ENCODE data around the gene ARHGAP10. TPM values are rescaled to one million over a fixed set of nuclear protein-coding genes. Genes with fewer than 3 reads are reported as not detected.

Gene ARHGAP10
- total and polyA plus RNA-seq, 2 donors (not counting 1 experiment from before 2014, with no cell fraction given): 0.10 to 0.34 TPM

- no peaks in the 10 kb centered on the region for H3K9me3 Mint-ChIP-seq (ENCODE audit: insufficient read depth)
- no peak overlapping the region for H3K4me3 ChIP-seq (ENCODE audit: control extremely low read depth in 1 of 5, extremely low read depth in 1 of 5, insufficient read depth in 1 of 5, low read depth in 2 of 5, low read length in 4 of 5)
- DNase-seq (no peak), ATAC-seq (ENCODE audit: low read depth) (no peak)
- no peak overlapping the region for H3K27ac ChIP-seq (ENCODE audit: low read length in 2 of 2)
- ChIA-PET CTCF (no interaction called here), POLR2A (no interaction called here)
- no peaks in the 10 kb centered on the region for H3K36me3 ChIP-seq (replicated peaks in 1 of 2; ENCODE audit: control extremely low read depth in 1 of 2, control insufficient read depth in 1 of 2, extremely low read depth in 1 of 2, insufficient read depth in 2 of 2, low read length in 1 of 2)
- no peak overlapping the region for H3K9ac ChIP-seq (ENCODE audit: low read length)
- 98% methylated on average over 5 of the region's 11 CpGs for WGBS (ENCODE audit: insufficient coverage)
- no peak overlapping the region for H3K4me3 Mint-ChIP-seq
- no peaks in the 10 kb centered on the region for H3K4me1 ChIP-seq (ENCODE audit: control insufficient read depth in 2 of 2, insufficient read depth in 2 of 2, low read length in 2 of 2)
- H3K4me1 Mint-ChIP-seq: no peaks in the 10 kb centered on the region
- H3K4me2 ChIP-seq (replicated peaks; ENCODE audit: low read depth, low read length, poor library complexity, severe bottlenecking): no peak overlapping the region
- H3K9me3 ChIP-seq (ENCODE audit: control extremely low read depth in 1 of 3, control insufficient read depth in 2 of 3, insufficient read depth in 1 of 3, low read length in 2 of 3): peaks cover 0 to 13% (median 0%) of the 10 kb centered on the region in 3 donors
- intact Hi-C loops (cut with micrococcal nuclease): no loop called here
- H3K27me3 Mint-ChIP-seq: no peaks in the 10 kb centered on the region
- no peaks in the 10 kb centered on the region for H3K27me3 ChIP-seq (replicated peaks in 1 of 4; ENCODE audit: control extremely low read depth in 1 of 4, control insufficient read depth in 3 of 4, insufficient read depth in 4 of 4, low read length in 3 of 4)
- TF ChIP-seq EZH2 (IDR thresholded peaks at IDR 0.05; ENCODE audit: borderline replicate concordance, insufficient read depth, low read depth, low read length, poor library complexity, severe bottlenecking) (no peak), CTCF (IDR thresholded peaks at IDR 0.05) (no peak)
- no peak overlapping the region for H3K27ac Mint-ChIP-seq
- H3K79me2 ChIP-seq (ENCODE audit: control insufficient read depth, insufficient read depth, low read length): no peaks in the 10 kb centered on the region
- H4K20me1 ChIP-seq (ENCODE audit: control insufficient read depth, insufficient read depth, low read length, poor library complexity, severe bottlenecking): no peaks in the 10 kb centered on the region
- H2AFZ ChIP-seq (ENCODE audit: insufficient read depth, low read depth, low read length, poor library complexity, severe bottlenecking): no peak overlapping the region
Measured at GRCh38 chr4:148092316-148093014, 360.6 kb downstream of the ARHGAP10 start.

GRCh38 chr4:148093065-148093464, 361.2 kb downstream of the ARHGAP10 start:
- ATAC-seq (ENCODE audit: low read depth) (no peak), DNase-seq (no peak)
- Mint-ChIP-seq H3K4me3 (no peak overlapping the region), H3K27ac (no peak overlapping the region), H3K27me3 (no peaks in the 10 kb centered on the region), H3K9me3 (ENCODE audit: insufficient read depth) (no peaks in the 10 kb centered on the region), H3K4me1 (no peaks in the 10 kb centered on the region)
- no peak overlapping the region for H2AFZ ChIP-seq (ENCODE audit: insufficient read depth, low read depth, low read length, poor library complexity, severe bottlenecking)
- no peaks in the 10 kb centered on the region for H3K27me3 ChIP-seq (replicated peaks in 1 of 4; ENCODE audit: control extremely low read depth in 1 of 4, control insufficient read depth in 3 of 4, insufficient read depth in 4 of 4, low read length in 3 of 4)
- peaks cover 0 to 13% (median 0%) of the 10 kb centered on the region in 3 donors for H3K9me3 ChIP-seq (ENCODE audit: control extremely low read depth in 1 of 3, control insufficient read depth in 2 of 3, insufficient read depth in 1 of 3, low read length in 2 of 3)
- 96% methylated on average over 4 of the region's 5 CpGs for WGBS (ENCODE audit: insufficient coverage)
- H3K9ac ChIP-seq (ENCODE audit: low read length): no peak overlapping the region
- TF ChIP-seq CTCF (IDR thresholded peaks at IDR 0.05) (no peak), EZH2 (IDR thresholded peaks at IDR 0.05; ENCODE audit: borderline replicate concordance, insufficient read depth, low read depth, low read length, poor library complexity, severe bottlenecking) (no peak)
- CTCF ChIA-PET: no interaction called here
- no peak overlapping the region for H3K4me3 ChIP-seq (ENCODE audit: control extremely low read depth in 1 of 5, extremely low read depth in 1 of 5, insufficient read depth in 1 of 5, low read depth in 2 of 5, low read length in 4 of 5)
- no peaks in the 10 kb centered on the region for H3K4me1 ChIP-seq (ENCODE audit: control insufficient read depth in 2 of 2, insufficient read depth in 2 of 2, low read length in 2 of 2)
- POLR2A ChIA-PET: no interaction called here
- H3K36me3 ChIP-seq (replicated peaks in 1 of 2; ENCODE audit: control extremely low read depth in 1 of 2, control insufficient read depth in 1 of 2, extremely low read depth in 1 of 2, insufficient read depth in 2 of 2, low read length in 1 of 2): no peaks in the 10 kb centered on the region
- no peak overlapping the region for H3K4me2 ChIP-seq (replicated peaks; ENCODE audit: low read depth, low read length, poor library complexity, severe bottlenecking)
- no peaks in the 10 kb centered on the region for H4K20me1 ChIP-seq (ENCODE audit: control insufficient read depth, insufficient read depth, low read length, poor library complexity, severe bottlenecking)
- intact Hi-C loops (cut with micrococcal nuclease): no loop called here
- no peaks in the 10 kb centered on the region for H3K79me2 ChIP-seq (ENCODE audit: control insufficient read depth, insufficient read depth, low read length)
- H3K27ac ChIP-seq (ENCODE audit: low read length in 2 of 2): no peak overlapping the region

All from B cell (primary cell).